ENCODE data around the gene SLC6A20. TPM values are rescaled to one million over a fixed set of nuclear protein-coding genes. Genes with fewer than 3 reads are reported as not detected.

The SLC6A20 gene
- total and polyA plus RNA-seq, 2 experiments from 2014 or later: 0.05 to 0.14 TPM

DNA sequence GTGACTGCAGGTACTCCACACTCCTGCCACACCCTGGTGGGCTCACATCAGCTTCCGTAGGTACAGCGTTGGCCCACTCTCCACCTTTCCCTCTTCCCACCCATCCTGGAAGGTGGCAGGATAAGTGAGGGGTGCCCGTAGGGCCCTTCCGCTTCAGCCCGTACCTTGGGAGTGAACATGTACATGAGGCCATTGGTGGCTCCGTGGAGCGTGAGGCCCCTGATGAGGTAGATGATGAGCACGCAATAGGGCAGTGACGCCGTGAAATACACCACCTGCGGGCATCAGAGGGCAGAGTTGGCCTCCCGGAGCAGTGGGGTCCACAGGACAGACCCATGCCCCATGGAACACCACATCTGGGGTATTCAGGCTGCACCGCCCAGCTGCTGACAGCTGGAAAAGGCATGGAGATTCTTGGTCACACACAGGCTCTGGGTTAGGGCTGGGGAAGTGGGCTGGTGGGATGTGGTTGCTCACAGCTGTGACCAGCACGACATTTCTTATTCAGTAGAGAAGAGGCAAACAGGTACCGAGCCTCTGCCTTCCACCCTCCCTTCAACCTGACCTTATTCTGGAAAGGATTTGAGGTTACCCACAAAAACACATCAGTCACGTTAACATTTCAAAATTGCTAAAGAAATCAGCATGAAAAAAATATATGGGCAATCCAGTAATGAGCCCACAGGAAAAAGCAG, 23.8 kb downstream of the SLC6A20 start:
- H2AFZ ChIP-seq: no peak overlapping the region
- no peaks in the 10 kb centered on the region for H4K20me1 ChIP-seq (replicated peaks; ENCODE audit: insufficient read depth)
- peaks cover 6% of the 10 kb centered on the region for H3K4me1 ChIP-seq (ENCODE audit: insufficient read depth)
- no peaks in the 10 kb centered on the region for H3K27me3 ChIP-seq (ENCODE audit: insufficient read depth)
- Mint-ChIP-seq H3K4me3 (no peak overlapping the region), H3K36me3 (ENCODE audit: low read depth) (no peaks in the 10 kb centered on the region; the same call in 2 of the 3 replicates), H3K27ac (no peak overlapping the region), H3K4me1 (no peaks in the 10 kb centered on the region), H3K9me3 (peaks cover 2% of the 10 kb centered on the region; the same call in 2 of the 3 replicates), H3K27me3 (ENCODE audit: insufficient read depth, low read depth, poor library complexity) (peaks cover 8% of the 10 kb centered on the region)
- no peaks in the 10 kb centered on the region for H3F3A ChIP-seq (replicated peaks; ENCODE audit: low read depth)
- H3K9me2 ChIP-seq (ENCODE audit: insufficient read depth): 0 out of 2 replicates have a peak, but pooled peaks cover 13% of the 10 kb centered on the region
- H3K79me2 ChIP-seq (replicated peaks; ENCODE audit: insufficient read depth): no peaks in the 10 kb centered on the region
- no peak for DNase-seq (ENCODE audit: low spot score)
- no peak overlapping the region for H3K4me3 ChIP-seq
- H3K27ac ChIP-seq (ENCODE audit: low read depth): no peak overlapping the region
- no peaks in the 10 kb centered on the region for H3K36me3 ChIP-seq (ENCODE audit: insufficient read depth)
- H3K4me2 ChIP-seq: no peak overlapping the region
- TF ChIP-seq NANOG (IDR thresholded peaks at IDR 0.05; ENCODE audit: borderline replicate concordance) (no peak), STAT1 (IDR thresholded peaks at IDR 0.05; ENCODE audit: unreplicated experiment) (no peak), ZNF331 (CRISPR knock-in tag; IDR thresholded peaks at IDR 0.05; ENCODE audit: low read depth) (no peak), POLR2AphosphoS5 (IDR thresholded peaks at IDR 0.05; ENCODE audit: low read depth) (no peak), JUNB (IDR thresholded peaks at IDR 0.05; ENCODE audit: unreplicated experiment) (no peak), EZH2phosphoT487 (IDR thresholded peaks at IDR 0.05; ENCODE audit: unreplicated experiment) (no peak), CREB1 (CRISPR knock-in tag; IDR thresholded peaks at IDR 0.05; ENCODE audit: low read depth) (no peak), EZH2 (IDR thresholded peaks at IDR 0.05; ENCODE audit: low read depth, unreplicated experiment) (no peak), ZNF114 (CRISPR knock-in tag; IDR thresholded peaks at IDR 0.05) (no peak)
- TF ChIP-seq, protein P1, sequence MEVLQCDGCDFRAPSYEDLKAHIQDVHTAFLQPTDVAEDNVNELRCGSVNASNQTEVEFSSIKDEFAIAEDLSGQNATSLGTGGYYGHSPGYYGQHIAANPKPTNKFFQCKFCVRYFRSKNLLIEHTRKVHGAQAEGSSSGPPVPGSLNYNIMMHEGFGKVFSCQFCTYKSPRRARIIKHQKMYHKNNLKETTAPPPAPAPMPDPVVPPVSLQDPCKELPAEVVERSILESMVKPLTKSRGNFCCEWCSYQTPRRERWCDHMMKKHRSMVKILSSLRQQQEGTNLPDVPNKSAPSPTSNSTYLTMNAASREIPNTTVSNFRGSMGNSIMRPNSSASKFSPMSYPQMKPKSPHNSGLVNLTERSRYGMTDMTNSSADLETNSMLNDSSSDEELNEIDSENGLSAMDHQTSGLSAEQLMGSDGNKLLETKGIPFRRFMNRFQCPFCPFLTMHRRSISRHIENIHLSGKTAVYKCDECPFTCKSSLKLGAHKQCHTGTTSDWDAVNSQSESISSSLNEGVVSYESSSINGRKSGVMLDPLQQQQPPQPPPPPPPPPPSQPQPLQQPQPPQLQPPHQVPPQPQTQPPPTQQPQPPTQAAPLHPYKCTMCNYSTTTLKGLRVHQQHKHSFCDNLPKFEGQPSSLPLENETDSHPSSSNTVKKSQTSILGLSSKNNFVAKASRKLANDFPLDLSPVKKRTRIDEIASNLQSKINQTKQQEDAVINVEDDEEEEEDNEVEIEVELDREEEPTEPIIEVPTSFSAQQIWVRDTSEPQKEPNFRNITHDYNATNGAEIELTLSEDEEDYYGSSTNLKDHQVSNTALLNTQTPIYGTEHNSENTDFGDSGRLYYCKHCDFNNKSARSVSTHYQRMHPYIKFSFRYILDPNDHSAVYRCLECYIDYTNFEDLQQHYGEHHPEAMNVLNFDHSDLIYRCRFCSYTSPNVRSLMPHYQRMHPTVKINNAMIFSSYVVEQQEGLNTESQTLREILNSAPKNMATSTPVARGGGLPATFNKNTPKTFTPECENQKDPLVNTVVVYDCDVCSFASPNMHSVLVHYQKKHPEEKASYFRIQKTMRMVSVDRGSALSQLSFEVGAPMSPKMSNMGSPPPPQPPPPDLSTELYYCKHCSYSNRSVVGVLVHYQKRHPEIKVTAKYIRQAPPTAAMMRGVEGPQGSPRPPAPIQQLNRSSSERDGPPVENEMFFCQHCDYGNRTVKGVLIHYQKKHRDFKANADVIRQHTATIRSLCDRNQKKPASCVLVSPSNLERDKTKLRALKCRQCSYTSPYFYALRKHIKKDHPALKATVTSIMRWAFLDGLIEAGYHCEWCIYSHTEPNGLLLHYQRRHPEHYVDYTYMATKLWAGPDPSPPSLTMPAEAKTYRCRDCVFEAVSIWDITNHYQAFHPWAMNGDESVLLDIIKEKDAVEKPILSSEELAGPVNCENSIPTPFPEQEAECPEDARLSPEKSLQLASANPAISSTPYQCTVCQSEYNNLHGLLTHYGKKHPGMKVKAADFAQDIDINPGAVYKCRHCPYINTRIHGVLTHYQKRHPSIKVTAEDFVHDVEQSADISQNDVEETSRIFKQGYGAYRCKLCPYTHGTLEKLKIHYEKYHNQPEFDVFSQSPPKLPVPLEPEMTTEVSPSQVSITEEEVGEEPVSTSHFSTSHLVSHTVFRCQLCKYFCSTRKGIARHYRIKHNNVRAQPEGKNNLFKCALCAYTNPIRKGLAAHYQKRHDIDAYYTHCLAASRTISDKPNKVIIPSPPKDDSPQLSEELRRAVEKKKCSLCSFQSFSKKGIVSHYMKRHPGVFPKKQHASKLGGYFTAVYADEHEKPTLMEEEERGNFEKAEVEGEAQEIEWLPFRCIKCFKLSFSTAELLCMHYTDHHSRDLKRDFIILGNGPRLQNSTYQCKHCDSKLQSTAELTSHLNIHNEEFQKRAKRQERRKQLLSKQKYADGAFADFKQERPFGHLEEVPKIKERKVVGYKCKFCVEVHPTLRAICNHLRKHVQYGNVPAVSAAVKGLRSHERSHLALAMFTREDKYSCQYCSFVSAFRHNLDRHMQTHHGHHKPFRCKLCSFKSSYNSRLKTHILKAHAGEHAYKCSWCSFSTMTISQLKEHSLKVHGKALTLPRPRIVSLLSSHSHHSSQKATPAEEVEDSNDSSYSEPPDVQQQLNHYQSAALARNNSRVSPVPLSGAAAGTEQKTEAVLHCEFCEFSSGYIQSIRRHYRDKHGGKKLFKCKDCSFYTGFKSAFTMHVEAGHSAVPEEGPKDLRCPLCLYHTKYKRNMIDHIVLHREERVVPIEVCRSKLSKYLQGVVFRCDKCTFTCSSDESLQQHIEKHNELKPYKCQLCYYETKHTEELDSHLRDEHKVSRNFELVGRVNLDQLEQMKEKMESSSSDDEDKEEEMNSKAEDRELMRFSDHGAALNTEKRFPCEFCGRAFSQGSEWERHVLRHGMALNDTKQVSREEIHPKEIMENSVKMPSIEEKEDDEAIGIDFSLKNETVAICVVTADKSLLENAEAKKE (CRISPR knock-in tag; IDR thresholded peaks at IDR 0.05): no peak
- TF ChIP-seq, protein P2, sequence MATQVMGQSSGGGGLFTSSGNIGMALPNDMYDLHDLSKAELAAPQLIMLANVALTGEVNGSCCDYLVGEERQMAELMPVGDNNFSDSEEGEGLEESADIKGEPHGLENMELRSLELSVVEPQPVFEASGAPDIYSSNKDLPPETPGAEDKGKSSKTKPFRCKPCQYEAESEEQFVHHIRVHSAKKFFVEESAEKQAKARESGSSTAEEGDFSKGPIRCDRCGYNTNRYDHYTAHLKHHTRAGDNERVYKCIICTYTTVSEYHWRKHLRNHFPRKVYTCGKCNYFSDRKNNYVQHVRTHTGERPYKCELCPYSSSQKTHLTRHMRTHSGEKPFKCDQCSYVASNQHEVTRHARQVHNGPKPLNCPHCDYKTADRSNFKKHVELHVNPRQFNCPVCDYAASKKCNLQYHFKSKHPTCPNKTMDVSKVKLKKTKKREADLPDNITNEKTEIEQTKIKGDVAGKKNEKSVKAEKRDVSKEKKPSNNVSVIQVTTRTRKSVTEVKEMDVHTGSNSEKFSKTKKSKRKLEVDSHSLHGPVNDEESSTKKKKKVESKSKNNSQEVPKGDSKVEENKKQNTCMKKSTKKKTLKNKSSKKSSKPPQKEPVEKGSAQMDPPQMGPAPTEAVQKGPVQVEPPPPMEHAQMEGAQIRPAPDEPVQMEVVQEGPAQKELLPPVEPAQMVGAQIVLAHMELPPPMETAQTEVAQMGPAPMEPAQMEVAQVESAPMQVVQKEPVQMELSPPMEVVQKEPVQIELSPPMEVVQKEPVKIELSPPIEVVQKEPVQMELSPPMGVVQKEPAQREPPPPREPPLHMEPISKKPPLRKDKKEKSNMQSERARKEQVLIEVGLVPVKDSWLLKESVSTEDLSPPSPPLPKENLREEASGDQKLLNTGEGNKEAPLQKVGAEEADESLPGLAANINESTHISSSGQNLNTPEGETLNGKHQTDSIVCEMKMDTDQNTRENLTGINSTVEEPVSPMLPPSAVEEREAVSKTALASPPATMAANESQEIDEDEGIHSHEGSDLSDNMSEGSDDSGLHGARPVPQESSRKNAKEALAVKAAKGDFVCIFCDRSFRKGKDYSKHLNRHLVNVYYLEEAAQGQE (IDR thresholded peaks at IDR 0.05; ENCODE audit: unreplicated experiment): no peak
- TF ChIP-seq, protein P3, sequence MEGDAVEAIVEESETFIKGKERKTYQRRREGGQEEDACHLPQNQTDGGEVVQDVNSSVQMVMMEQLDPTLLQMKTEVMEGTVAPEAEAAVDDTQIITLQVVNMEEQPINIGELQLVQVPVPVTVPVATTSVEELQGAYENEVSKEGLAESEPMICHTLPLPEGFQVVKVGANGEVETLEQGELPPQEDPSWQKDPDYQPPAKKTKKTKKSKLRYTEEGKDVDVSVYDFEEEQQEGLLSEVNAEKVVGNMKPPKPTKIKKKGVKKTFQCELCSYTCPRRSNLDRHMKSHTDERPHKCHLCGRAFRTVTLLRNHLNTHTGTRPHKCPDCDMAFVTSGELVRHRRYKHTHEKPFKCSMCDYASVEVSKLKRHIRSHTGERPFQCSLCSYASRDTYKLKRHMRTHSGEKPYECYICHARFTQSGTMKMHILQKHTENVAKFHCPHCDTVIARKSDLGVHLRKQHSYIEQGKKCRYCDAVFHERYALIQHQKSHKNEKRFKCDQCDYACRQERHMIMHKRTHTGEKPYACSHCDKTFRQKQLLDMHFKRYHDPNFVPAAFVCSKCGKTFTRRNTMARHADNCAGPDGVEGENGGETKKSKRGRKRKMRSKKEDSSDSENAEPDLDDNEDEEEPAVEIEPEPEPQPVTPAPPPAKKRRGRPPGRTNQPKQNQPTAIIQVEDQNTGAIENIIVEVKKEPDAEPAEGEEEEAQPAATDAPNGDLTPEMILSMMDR (conservative IDR thresholded peaks at IDR 0.05; ENCODE audit: low read depth in 2 of 2): no peak
- TF ChIP-seq, protein P4, sequence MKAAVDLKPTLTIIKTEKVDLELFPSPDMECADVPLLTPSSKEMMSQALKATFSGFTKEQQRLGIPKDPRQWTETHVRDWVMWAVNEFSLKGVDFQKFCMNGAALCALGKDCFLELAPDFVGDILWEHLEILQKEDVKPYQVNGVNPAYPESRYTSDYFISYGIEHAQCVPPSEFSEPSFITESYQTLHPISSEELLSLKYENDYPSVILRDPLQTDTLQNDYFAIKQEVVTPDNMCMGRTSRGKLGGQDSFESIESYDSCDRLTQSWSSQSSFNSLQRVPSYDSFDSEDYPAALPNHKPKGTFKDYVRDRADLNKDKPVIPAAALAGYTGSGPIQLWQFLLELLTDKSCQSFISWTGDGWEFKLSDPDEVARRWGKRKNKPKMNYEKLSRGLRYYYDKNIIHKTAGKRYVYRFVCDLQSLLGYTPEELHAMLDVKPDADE (IDR thresholded peaks at IDR 0.05): no peak
- no peak for ATAC-seq
